ENCODE measurements around the gene LKAAEAR1. TPM values are rescaled to one million over a fixed set of nuclear protein-coding genes. Genes with fewer than 3 reads are reported as not detected.

Gene LKAAEAR1
- total RNA-seq, 2 donors from 2014 or later: not detected

GRCh38 chr20:64100566-64100888 is 16.3 kb upstream of the LKAAEAR1 start:
- no peak for DNase-seq
- H3K4me1 ChIP-seq: no peaks in the 10 kb centered on the region
- no peak for TF ChIP-seq CTCF (IDR thresholded peaks at IDR 0.05)
- intact Hi-C loops (cut with DNase I): no loop called here
- peaks cover 29% of the 10 kb centered on the region for H3K27me3 ChIP-seq
- H3K9me3 ChIP-seq: no peaks in the 10 kb centered on the region
- H3K4me3 ChIP-seq: no peak overlapping the region
- H3K36me3 ChIP-seq: no peaks in the 10 kb centered on the region
- H3K27ac ChIP-seq: no peak overlapping the region
- H3K9ac ChIP-seq (ENCODE audit: low read depth in 2 of 2, low read length in 2 of 2): no peak overlapping the region

GRCh38 chr20:64099880-64100565 is 15.8 kb upstream of the LKAAEAR1 start:
- Histone ChIP-seq H3K4me1 (no peaks in the 10 kb centered on the region), H3K27ac (no peak overlapping the region), H3K36me3 (no peaks in the 10 kb centered on the region), H3K4me3 (no peak overlapping the region), H3K9ac (ENCODE audit: low read depth in 2 of 2, low read length in 2 of 2) (no peak overlapping the region), H3K27me3 (peaks cover 29% of the 10 kb centered on the region), H3K9me3 (no peaks in the 10 kb centered on the region)
- no peak for DNase-seq
- TF ChIP-seq CTCF (IDR thresholded peaks at IDR 0.05): no peak
- intact Hi-C loops (cut with DNase I): no loop called here

GRCh38 chr20:64099086-64099786 is 15.0 kb upstream of the LKAAEAR1 start:
- Histone ChIP-seq H3K27me3 (peaks cover 29% of the 10 kb centered on the region), H3K9ac (ENCODE audit: low read depth in 2 of 2, low read length in 2 of 2) (no peak overlapping the region), H3K36me3 (no peaks in the 10 kb centered on the region), H3K27ac (no peak overlapping the region), H3K9me3 (no peaks in the 10 kb centered on the region), H3K4me1 (no peaks in the 10 kb centered on the region), H3K4me3 (no peak overlapping the region)
- intact Hi-C loops (cut with DNase I): no loop called here
- no peak for DNase-seq
- no peak for TF ChIP-seq CTCF (IDR thresholded peaks at IDR 0.05)

- Histone ChIP-seq H3K36me3 (no peaks in the 10 kb centered on the region), H3K4me3 (no peak overlapping the region), H3K4me1 (no peaks in the 10 kb centered on the region), H3K27ac (no peak overlapping the region), H3K9me3 (no peaks in the 10 kb centered on the region), H3K9ac (ENCODE audit: low read depth in 2 of 2, low read length in 2 of 2) (no peak overlapping the region), H3K27me3 (peaks cover 29% of the 10 kb centered on the region)
- intact Hi-C loops (cut with DNase I): no loop called here
- no peak for TF ChIP-seq CTCF (IDR thresholded peaks at IDR 0.05)
- DNase-seq: no peak
Observed at GRCh38 chr20:64098471-64099013, 14.3 kb upstream of the LKAAEAR1 start.

GRCh38 chr20:64096535-64096934 is 12.3 kb upstream of the LKAAEAR1 start:
- no peak for DNase-seq
- intact Hi-C loops (cut with DNase I): no loop called here
- H3K27me3 ChIP-seq: peaks cover 11% of the 10 kb centered on the region

More at GRCh38 chr20:64096535-64096934, 12.3 kb upstream of the LKAAEAR1 start:
- H3K4me3 ChIP-seq: no peak overlapping the region
- H3K9ac ChIP-seq (ENCODE audit: low read depth in 2 of 2, low read length in 2 of 2): no peak overlapping the region
- H3K4me1 ChIP-seq: no peaks in the 10 kb centered on the region
- no peak overlapping the region for H3K27ac ChIP-seq
- no peak for TF ChIP-seq CTCF (IDR thresholded peaks at IDR 0.05)
- no peaks in the 10 kb centered on the region for H3K36me3 ChIP-seq
- no peaks in the 10 kb centered on the region for H3K9me3 ChIP-seq

All from colonic mucosa (tissue), 4 donors.